GM12892 (cell line): ENCODE data around the gene HPRT1.

ENCODE experiments used
- POLR2A ChIP-seq: IDR thresholded peaks from 2 replicates; pipeline ENCODE4 v1.6.1; 2011; ENCODE audit warnings: low read depth, low read length, control low read depth
- POLR2AphosphoS5 ChIP-seq: IDR thresholded peaks from 2 replicates; pipeline ENCODE4 v1.6.1; 2011; ENCODE audit warnings: low read depth, low read length, control low read depth
- TAF1 ChIP-seq: IDR thresholded peaks from 2 replicates; pipeline ENCODE4 v1.6.1; 2011; ENCODE audit warnings: low read depth, mild to moderate bottlenecking, control low read depth, low read length, borderline replicate concordance

- TF ChIP-seq TAF1 (no peak), POLR2A (no peak), POLR2AphosphoS5 (no peak)
Observed at GRCh38 chrX:134481339-134481738, 21.4 kb downstream of the HPRT1 start.
